ENCODE results near the gene ST3GAL5. TPM values are rescaled to one million over a fixed set of nuclear protein-coding genes. Genes with fewer than 3 reads are reported as not detected.

ST3GAL5 gene
- total RNA-seq, 1 donor from 2014 or later = 20.0 TPM

- Mint-ChIP-seq H3K27me3 (ENCODE audit: low read depth, unreplicated experiment) (no peaks in the 10 kb centered on the region), H3K36me3 (ENCODE audit: low read depth, unreplicated experiment) (peaks cover 8% of the 10 kb centered on the region), H3K27ac (ENCODE audit: unreplicated experiment) (no peak overlapping the region), H3K4me3 (ENCODE audit: unreplicated experiment) (no peak overlapping the region), H3K4me1 (ENCODE audit: low read depth, unreplicated experiment) (peaks cover 17% of the 10 kb centered on the region), H3K9me3 (ENCODE audit: unreplicated experiment) (no peaks in the 10 kb centered on the region)
- no peak for DNase-seq (ENCODE audit: low read depth)
- Histone ChIP-seq H3K27me3 (ENCODE audit: insufficient read depth, low read length) (no peaks in the 10 kb centered on the region), H3K79me2 (ENCODE audit: insufficient read depth, low read length) (no peaks in the 10 kb centered on the region), H3K4me1 (ENCODE audit: insufficient read depth, low read length) (peaks cover 21% of the 10 kb centered on the region), H4K20me1 (ENCODE audit: insufficient read depth, low read length) (peaks cover 27% of the 10 kb centered on the region), H3K4me2 (ENCODE audit: low read length) (no peak overlapping the region), H3K27ac (ENCODE audit: low read depth, low read length) (no peak overlapping the region), H3K4me3 (ENCODE audit: insufficient read depth, low read depth, low read length) (no peak overlapping the region), H3K36me3 (ENCODE audit: insufficient read depth, low read length) (peaks cover 8% of the 10 kb centered on the region), H3K9ac (ENCODE audit: low read length) (no peak overlapping the region), H2AFZ (ENCODE audit: low read depth, low read length) (no peak overlapping the region), H3K9me3 (ENCODE audit: insufficient read depth, low read depth, low read length) (no peaks in the 10 kb centered on the region)
- no peak for TF ChIP-seq EZH2 (IDR thresholded peaks at IDR 0.05; ENCODE audit: insufficient read depth, low read length)
- TF ChIP-seq, protein P1, sequence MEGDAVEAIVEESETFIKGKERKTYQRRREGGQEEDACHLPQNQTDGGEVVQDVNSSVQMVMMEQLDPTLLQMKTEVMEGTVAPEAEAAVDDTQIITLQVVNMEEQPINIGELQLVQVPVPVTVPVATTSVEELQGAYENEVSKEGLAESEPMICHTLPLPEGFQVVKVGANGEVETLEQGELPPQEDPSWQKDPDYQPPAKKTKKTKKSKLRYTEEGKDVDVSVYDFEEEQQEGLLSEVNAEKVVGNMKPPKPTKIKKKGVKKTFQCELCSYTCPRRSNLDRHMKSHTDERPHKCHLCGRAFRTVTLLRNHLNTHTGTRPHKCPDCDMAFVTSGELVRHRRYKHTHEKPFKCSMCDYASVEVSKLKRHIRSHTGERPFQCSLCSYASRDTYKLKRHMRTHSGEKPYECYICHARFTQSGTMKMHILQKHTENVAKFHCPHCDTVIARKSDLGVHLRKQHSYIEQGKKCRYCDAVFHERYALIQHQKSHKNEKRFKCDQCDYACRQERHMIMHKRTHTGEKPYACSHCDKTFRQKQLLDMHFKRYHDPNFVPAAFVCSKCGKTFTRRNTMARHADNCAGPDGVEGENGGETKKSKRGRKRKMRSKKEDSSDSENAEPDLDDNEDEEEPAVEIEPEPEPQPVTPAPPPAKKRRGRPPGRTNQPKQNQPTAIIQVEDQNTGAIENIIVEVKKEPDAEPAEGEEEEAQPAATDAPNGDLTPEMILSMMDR (IDR thresholded peaks at IDR 0.05; ENCODE audit: insufficient read depth, low read depth, low read length) = no peak
- no peak for FAIRE-seq
Observed at GRCh38 chr2:85861650-85862049, 27.1 kb downstream of the ST3GAL5 start.

GRCh38 chr2:85861180-85861579 is 27.6 kb downstream of the ST3GAL5 start:
- Histone ChIP-seq H3K4me3 (ENCODE audit: insufficient read depth, low read depth, low read length) (no peak overlapping the region), H3K36me3 (ENCODE audit: insufficient read depth, low read length) (peaks cover 8% of the 10 kb centered on the region), H3K27me3 (ENCODE audit: insufficient read depth, low read length) (no peaks in the 10 kb centered on the region), H2AFZ (ENCODE audit: low read depth, low read length) (no peak overlapping the region), H3K79me2 (ENCODE audit: insufficient read depth, low read length) (no peaks in the 10 kb centered on the region), H3K9ac (ENCODE audit: low read length) (no peak overlapping the region), H3K4me2 (ENCODE audit: low read length) (no peak overlapping the region), H4K20me1 (ENCODE audit: insufficient read depth, low read length) (peaks cover 23% of the 10 kb centered on the region), H3K4me1 (ENCODE audit: insufficient read depth, low read length) (peaks cover 17% of the 10 kb centered on the region), H3K27ac (ENCODE audit: low read depth, low read length) (no peak overlapping the region), H3K9me3 (ENCODE audit: insufficient read depth, low read depth, low read length) (no peaks in the 10 kb centered on the region)
- no peaks in the 10 kb centered on the region for H3K27me3 Mint-ChIP-seq (ENCODE audit: low read depth, unreplicated experiment)
- peaks cover 12% of the 10 kb centered on the region for H3K4me1 Mint-ChIP-seq (ENCODE audit: low read depth, unreplicated experiment)
- DNase-seq (ENCODE audit: low read depth) (no peak), FAIRE-seq (no peak)
- H3K36me3 Mint-ChIP-seq (ENCODE audit: low read depth, unreplicated experiment) = peaks cover 8% of the 10 kb centered on the region
- no peaks in the 10 kb centered on the region for H3K9me3 Mint-ChIP-seq (ENCODE audit: unreplicated experiment)
- H3K4me3 Mint-ChIP-seq (ENCODE audit: unreplicated experiment) = no peak overlapping the region
- no peak for TF ChIP-seq EZH2 (IDR thresholded peaks at IDR 0.05; ENCODE audit: insufficient read depth, low read length)
- TF ChIP-seq, protein P1 (IDR thresholded peaks at IDR 0.05; ENCODE audit: insufficient read depth, low read depth, low read length) = no peak
- no peak overlapping the region for H3K27ac Mint-ChIP-seq (ENCODE audit: unreplicated experiment)

- H3K9me3 ChIP-seq (ENCODE audit: insufficient read depth, low read depth, low read length) = no peaks in the 10 kb centered on the region
- H3K4me3 ChIP-seq (ENCODE audit: insufficient read depth, low read depth, low read length) = no peak overlapping the region
- no peak overlapping the region for H2AFZ ChIP-seq (ENCODE audit: low read depth, low read length)
- FAIRE-seq = no peak
- H4K20me1 ChIP-seq (ENCODE audit: insufficient read depth, low read length) = peaks cover 15% of the 10 kb centered on the region
- no peaks in the 10 kb centered on the region for H3K79me2 ChIP-seq (ENCODE audit: insufficient read depth, low read length)
- H3K27me3 ChIP-seq (ENCODE audit: insufficient read depth, low read length) = no peaks in the 10 kb centered on the region
- peaks cover 20% of the 10 kb centered on the region for H3K36me3 Mint-ChIP-seq (ENCODE audit: low read depth, unreplicated experiment)
- H3K36me3 ChIP-seq (ENCODE audit: insufficient read depth, low read length) = peaks cover 8% of the 10 kb centered on the region
- H3K4me1 Mint-ChIP-seq (ENCODE audit: low read depth, unreplicated experiment) = peaks cover 2% of the 10 kb centered on the region
- TF ChIP-seq, protein P1 (IDR thresholded peaks at IDR 0.05; ENCODE audit: insufficient read depth, low read depth, low read length) = no peak
- no peak for TF ChIP-seq EZH2 (IDR thresholded peaks at IDR 0.05; ENCODE audit: insufficient read depth, low read length)
- H3K27ac ChIP-seq (ENCODE audit: low read depth, low read length) = no peak overlapping the region
- H3K4me2 ChIP-seq (ENCODE audit: low read length) = no peak overlapping the region
- DNase-seq (ENCODE audit: low read depth) = no peak
- H3K9ac ChIP-seq (ENCODE audit: low read length) = no peak overlapping the region
- no peaks in the 10 kb centered on the region for H3K27me3 Mint-ChIP-seq (ENCODE audit: low read depth, unreplicated experiment)
- no peak overlapping the region for H3K4me3 Mint-ChIP-seq (ENCODE audit: unreplicated experiment)
- no peak overlapping the region for H3K27ac Mint-ChIP-seq (ENCODE audit: unreplicated experiment)
- H3K4me1 ChIP-seq (ENCODE audit: insufficient read depth, low read length) = peaks cover 7% of the 10 kb centered on the region
- peaks cover 3% of the 10 kb centered on the region for H3K9me3 Mint-ChIP-seq (ENCODE audit: unreplicated experiment)
Observed at GRCh38 chr2:85858841-85859240, 29.9 kb downstream of the ST3GAL5 start.

Measured in astrocyte (in vitro differentiated cells and primary cell).